OCI-LY1 (cell line): Measurements from ENCODE around the gene PGAP2.

Experiments used
- EZH2 ChIP-seq: fragments of 200-600 bp; sonication (generic), shearing (Covaris generic); IDR thresholded peaks from 2 replicates; pipeline ENCODE4 v1.8.0; 2017; ENCODE audit warnings: borderline replicate concordance, mixed run types, mild to moderate bottlenecking, antibody characterized with exemption, low read length, moderate library complexity, mixed read lengths
- TF ChIP-seq, protein P1 (sequence below): fragments of 200-600 bp; sonication (generic), shearing (Covaris generic); IDR thresholded peaks from 2 replicates; pipeline ENCODE4 v1.5.1; 2017; ENCODE audit warnings: mild to moderate bottlenecking, antibody characterized with exemption, low read length, moderate library complexity, mixed read lengths

DNA sequence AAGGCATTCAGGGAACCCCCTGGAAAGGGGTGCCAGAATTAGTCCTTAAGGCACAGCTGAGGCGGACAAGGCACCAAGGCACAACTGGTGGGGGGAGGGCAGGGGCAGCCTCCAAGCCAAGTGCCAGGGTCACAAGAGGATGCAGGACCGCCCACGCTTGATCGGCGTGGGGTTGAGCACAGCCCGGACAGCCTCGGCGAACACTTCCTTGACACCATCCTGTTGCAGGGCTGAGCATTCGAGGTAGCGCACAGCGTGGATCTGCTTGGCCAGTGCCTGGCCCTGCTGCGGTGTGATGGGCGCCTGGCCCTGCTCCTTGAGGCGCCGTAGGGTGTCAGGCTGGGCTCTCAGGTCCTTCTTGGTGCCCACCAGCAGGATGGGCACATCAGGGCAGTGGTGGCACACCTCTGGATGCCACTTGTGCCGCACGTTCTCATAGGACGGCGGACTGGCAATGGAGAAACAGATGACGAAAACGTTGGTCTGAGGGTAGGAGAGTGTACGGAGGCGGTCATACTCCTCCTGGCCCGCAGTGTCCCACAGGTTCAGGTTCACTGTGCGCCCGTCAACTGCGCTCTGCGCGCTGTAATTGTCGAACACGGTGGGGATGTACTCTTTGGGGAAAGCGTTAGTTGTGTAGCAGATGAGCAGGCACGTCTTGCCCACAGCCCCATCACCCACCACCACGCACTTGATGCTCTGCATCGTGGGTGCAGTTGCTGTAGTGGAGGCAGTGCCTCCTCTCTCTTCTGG is 19.2 kb downstream of the PGAP2 start:
- TF ChIP-seq, protein P1, sequence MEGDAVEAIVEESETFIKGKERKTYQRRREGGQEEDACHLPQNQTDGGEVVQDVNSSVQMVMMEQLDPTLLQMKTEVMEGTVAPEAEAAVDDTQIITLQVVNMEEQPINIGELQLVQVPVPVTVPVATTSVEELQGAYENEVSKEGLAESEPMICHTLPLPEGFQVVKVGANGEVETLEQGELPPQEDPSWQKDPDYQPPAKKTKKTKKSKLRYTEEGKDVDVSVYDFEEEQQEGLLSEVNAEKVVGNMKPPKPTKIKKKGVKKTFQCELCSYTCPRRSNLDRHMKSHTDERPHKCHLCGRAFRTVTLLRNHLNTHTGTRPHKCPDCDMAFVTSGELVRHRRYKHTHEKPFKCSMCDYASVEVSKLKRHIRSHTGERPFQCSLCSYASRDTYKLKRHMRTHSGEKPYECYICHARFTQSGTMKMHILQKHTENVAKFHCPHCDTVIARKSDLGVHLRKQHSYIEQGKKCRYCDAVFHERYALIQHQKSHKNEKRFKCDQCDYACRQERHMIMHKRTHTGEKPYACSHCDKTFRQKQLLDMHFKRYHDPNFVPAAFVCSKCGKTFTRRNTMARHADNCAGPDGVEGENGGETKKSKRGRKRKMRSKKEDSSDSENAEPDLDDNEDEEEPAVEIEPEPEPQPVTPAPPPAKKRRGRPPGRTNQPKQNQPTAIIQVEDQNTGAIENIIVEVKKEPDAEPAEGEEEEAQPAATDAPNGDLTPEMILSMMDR, result no peak
- no peak for TF ChIP-seq EZH2
